Peyer's patch (tissue), 4 donors: Measurements from ENCODE around the gene DCP1B. TPM values are rescaled to one million over a fixed set of nuclear protein-coding genes. Genes with fewer than 3 reads are reported as not detected.
A peak's percentile ranks its signal among the peaks of the same experiment; 100 is the strongest.

ENCODE experiments used
- DNase-seq, 3 donors: peaks; one replicate each; pipeline ENCODE4 v3.0.0-alpha.2; 2017 to 2019
- H3K27ac ChIP-seq, 4 donors: fragments of 200-600 bp; sonication (generic); one replicate each; pipeline ENCODE4 v1.5.1; 2016 to 2019
- H3K27me3 ChIP-seq, 2 donors: fragments of 200-600 bp; sonication (generic); one replicate each; pipeline ENCODE4 v1.5.1; 2019
- H3K36me3 ChIP-seq, 3 donors: fragments of 200-600 bp; sonication (generic); one replicate each; pipeline ENCODE4 v1.5.1; 2016 to 2019
- H3K4me1 ChIP-seq, 4 donors: fragments of 200-600 bp; sonication (generic); one replicate each; pipeline ENCODE4 v1.5.1; 2016 to 2019
- H3K4me3 ChIP-seq, 4 donors: fragments of 200-600 bp; sonication (generic); 1 replicate in 3 of 4; 2 replicates in 1 of 4; pipeline ENCODE4 v1.5.1; 2016 to 2019; ENCODE audit warnings: mild to moderate bottlenecking in 1 of 4
- H3K9me3 ChIP-seq, 4 donors: fragments of 200-600 bp; sonication (generic); one replicate each; pipeline ENCODE4 v1.5.1; 2016 to 2019; ENCODE audit warnings: mild to moderate bottlenecking in 1 of 4
- POLR2A ChIP-seq, 2 donors: fragments of 450-650 bp; IDR thresholded peaks; one replicate each; pipeline ENCODE4 v1.5.1; 2017; ENCODE audit warnings: antibody characterized with exemption in 2 of 2, mild to moderate bottlenecking in 2 of 2, moderate library complexity in 2 of 2
- total RNA-seq, 4 donors: library from RNA; depleted of rRNA; stranded (reverse); fragments of >200 nt; gene quantifications; one replicate each; pipeline ENCODE4 v1.1.0, GENCODE V29; 2016
- TF ChIP-seq, protein P1 (sequence below), 6 experiments: fragments of 450-650 bp in 4 of 6; fragments of 200-600 bp in 2 of 6; sonication (generic) in 1 of 6; IDR thresholded peaks; one replicate each; pipeline ENCODE4 v1.5.1; 2017 to 2019; ENCODE audit warnings: antibody characterized with exemption in 6 of 6, mild to moderate bottlenecking in 3 of 6, moderate library complexity in 1 of 6

DCP1B gene
- total RNA-seq, 4 donors from 2014 or later = 14.7 to 54.5 (median 18.6) TPM

DNA sequence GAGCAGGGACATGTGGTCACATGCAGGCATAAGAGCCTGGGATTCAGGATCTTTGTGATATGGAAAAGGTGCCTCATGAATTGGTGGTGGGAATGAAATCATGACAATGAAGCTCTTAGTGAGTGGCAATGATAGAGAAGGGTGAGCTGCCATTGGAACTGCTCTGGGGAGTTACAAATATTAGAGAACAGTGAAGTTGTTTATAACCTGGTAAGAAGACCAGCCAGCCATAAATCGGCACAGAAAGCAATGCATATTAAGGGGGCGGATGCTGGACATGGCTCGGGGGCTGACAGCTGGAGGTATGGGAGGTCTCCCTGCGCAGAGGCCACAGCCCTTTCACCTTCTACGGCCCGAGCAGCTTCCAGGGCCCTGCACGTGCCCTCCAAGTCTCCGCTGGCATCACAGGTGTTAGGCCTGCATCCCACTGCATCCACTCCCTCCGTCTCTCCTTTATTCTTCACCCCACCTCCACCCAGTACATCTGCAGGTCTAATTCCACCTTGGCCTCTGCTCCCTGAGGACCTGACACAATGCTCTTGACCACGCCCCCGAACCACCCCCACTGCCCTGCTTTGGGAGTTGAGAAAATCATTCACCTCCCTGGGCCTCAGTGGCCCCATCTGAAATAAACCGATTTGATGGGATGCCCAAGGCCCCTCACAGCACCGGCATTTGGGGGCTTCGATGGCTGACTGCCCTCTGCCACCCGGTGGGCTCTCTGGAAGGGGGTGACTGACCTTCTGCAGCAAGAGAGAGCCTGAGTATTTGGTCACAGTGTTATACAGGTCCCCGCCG, 89.9 kb downstream of the DCP1B start:
- H3K4me1 ChIP-seq = no peaks in the 10 kb centered on the region
- no peak overlapping the region for H3K27ac ChIP-seq
- TF ChIP-seq, protein P1, sequence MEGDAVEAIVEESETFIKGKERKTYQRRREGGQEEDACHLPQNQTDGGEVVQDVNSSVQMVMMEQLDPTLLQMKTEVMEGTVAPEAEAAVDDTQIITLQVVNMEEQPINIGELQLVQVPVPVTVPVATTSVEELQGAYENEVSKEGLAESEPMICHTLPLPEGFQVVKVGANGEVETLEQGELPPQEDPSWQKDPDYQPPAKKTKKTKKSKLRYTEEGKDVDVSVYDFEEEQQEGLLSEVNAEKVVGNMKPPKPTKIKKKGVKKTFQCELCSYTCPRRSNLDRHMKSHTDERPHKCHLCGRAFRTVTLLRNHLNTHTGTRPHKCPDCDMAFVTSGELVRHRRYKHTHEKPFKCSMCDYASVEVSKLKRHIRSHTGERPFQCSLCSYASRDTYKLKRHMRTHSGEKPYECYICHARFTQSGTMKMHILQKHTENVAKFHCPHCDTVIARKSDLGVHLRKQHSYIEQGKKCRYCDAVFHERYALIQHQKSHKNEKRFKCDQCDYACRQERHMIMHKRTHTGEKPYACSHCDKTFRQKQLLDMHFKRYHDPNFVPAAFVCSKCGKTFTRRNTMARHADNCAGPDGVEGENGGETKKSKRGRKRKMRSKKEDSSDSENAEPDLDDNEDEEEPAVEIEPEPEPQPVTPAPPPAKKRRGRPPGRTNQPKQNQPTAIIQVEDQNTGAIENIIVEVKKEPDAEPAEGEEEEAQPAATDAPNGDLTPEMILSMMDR (IDR thresholded peaks at IDR 0.05) = no peak
- TF ChIP-seq POLR2A (IDR thresholded peaks at IDR 0.05) = no peak
- H3K4me3 ChIP-seq = no peak overlapping the region
- peak in 1 of 3 donors; percentile 7 for DNase-seq
- H3K36me3 ChIP-seq = no peaks in the 10 kb centered on the region
- no peaks in the 10 kb centered on the region for H3K27me3 ChIP-seq
- H3K9me3 ChIP-seq = no peaks in the 10 kb centered on the region

DNA sequence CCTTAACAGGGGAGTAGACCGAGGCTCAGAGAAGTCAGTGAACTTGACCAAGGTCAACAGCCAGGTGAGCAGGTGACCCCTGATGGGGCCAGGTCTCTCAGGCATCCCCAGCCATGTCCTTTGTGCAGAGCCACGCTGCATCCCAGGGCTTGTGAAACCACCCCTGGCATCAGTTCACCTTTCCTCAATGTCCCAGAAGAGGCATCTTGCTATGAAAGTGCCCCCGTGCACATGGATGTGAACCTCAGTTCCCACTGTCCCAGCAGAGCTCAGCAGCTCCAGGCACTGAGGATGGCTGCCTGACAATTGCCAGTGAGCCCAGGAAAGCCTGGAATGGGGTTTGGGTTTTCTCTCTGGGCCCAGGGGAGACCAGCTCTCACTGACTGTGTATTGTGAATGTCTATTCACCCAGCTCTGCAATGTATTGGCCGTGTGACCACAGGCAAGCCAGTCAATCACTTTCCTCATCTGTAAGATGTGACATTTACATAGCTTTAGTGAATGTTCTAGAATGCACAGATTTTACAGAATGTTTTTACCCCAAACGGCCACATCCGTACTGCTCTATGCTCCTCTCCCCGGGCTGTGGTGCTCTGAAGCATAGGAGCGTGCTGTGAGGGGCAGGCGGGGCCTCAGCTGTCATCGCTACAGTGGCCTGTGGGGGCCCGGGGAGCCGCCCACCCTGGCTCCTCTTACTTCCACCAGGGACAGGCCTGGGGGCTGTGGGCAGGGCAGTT, 90.7 kb downstream of the DCP1B start:
- TF ChIP-seq POLR2A (IDR thresholded peaks at IDR 0.05) = no peak
- TF ChIP-seq, protein P1 (IDR thresholded peaks at IDR 0.05) = no peak
- no peaks in the 10 kb centered on the region for H3K9me3 ChIP-seq
- peak in 2 of 3 donors; percentile 3 to 33 for DNase-seq
- no peaks in the 10 kb centered on the region for H3K27me3 ChIP-seq
- H3K4me1 ChIP-seq = no peaks in the 10 kb centered on the region
- no peak overlapping the region for H3K4me3 ChIP-seq
- H3K27ac ChIP-seq = no peak overlapping the region
- H3K36me3 ChIP-seq = no peaks in the 10 kb centered on the region

DNA sequence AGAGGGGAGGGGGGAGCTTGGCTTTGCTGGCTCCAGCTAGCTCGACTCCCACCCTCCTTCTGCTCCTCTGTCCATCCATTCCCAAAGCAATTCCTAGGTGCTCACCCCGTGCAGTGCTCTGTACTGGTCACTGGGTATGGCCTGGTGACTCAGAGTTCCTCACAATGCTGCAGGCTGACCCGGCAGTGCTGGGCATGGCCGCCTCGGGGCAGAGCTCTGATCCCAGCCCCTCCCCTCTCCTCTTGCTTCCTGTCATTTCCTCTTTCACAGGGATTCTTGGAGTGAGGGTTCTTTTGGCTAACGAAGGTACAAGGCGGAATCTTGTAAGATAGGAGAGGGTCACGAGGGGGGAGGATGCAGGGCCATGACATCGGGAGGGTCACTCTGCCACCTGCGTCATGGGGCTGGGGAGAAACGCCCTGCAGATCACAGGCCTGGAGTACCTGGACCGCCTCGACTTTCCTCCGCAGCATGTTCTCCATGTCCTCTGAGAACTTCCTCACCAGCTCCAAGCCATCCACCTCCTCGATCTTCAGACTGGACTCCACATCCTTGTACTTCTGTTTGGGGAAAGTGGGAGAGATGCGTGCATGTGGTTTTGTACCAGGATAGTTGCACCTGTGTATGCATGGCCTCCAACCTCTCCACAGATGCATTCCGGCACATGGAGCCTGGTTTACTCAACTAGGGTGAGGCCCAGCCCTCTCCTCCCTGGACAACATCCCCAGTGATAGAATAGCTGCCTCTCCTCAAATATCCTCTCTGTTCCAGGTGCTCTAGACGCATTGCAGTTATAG, 91.5 kb downstream of the DCP1B start:
- Histone ChIP-seq H3K27ac (no peak overlapping the region), H3K27me3 (peaks cover 0 to 5% of the 10 kb centered on the region in 2 donors), H3K4me1 (no peaks in the 10 kb centered on the region), H3K9me3 (no peaks in the 10 kb centered on the region), H3K36me3 (no peaks in the 10 kb centered on the region), H3K4me3 (no peak overlapping the region)
- DNase-seq = peak in 1 of 3 donors; percentile 8
- no peak for TF ChIP-seq POLR2A (IDR thresholded peaks at IDR 0.05)
- TF ChIP-seq, protein P1 (IDR thresholded peaks at IDR 0.05) = no peak

DNA sequence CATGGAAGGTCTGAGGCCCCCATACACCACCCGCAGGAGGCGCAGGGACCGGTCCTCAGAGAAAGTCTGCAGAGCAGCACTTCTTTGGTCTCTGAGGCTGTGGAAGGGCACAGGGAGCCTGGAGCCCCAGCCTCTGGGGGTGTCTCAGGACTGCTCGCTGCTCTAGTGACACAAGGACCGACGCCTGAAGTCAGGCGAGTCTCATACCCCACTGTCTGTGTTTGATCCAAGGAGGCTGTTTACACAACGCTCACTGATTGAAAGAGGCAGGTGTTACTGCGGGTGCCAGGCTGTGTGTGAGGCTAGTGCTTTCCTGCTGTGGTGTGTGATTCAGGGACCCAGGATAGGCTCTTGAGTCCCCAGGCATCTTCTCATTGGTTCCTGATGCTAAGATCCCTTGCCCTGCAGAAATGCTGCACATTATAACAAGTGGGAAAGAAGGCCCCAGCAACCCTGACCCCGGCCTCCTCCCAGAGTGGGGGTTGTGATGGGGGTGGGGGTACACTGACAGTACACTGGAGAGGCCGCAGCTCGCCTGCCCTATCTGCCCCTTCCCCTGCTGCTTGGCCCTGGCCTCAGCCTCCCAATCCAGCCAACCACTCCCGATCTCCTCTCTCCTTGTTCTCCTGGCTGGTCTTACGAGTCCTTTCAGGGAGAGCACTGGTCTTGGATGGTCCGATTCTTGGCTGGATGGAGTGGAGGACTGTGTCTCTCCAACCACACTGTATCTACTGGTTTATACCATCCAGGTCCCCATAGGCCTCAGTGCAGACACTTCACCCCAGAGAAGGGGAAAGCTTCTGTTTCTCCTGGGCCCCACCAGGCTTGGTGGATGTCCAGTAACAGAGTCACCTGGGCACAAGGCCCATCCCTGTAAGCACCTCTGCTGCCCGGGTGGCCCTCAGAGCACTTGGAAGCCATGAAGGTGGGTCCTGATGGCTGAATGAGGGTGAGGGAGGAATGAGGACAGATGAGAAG, 92.4 kb downstream of the DCP1B start:
- H3K4me3 ChIP-seq = no peak overlapping the region
- H3K27me3 ChIP-seq = peaks cover 0 to 5% of the 10 kb centered on the region in 2 donors
- H3K27ac ChIP-seq = no peak overlapping the region
- DNase-seq = no peak
- TF ChIP-seq, protein P1 (IDR thresholded peaks at IDR 0.05) = no peak
- TF ChIP-seq POLR2A (IDR thresholded peaks at IDR 0.05) = no peak
- no peaks in the 10 kb centered on the region for H3K9me3 ChIP-seq
- no peaks in the 10 kb centered on the region for H3K4me1 ChIP-seq
- no peaks in the 10 kb centered on the region for H3K36me3 ChIP-seq
